OCI-M2 (cell line): ENCODE data around the gene PTPRB.
"Not testable (repeated sequence)": the region's sequence is repeated elsewhere in the genome, so short reads cannot be mapped to it uniquely, and the experiment has no call there.

ENCODE experiments used
- DNase-seq: peaks from one replicate; lab custom pipeline; 2025; ENCODE audit not compliant: unreplicated experiment; lab: John Stamatoyannopoulos, UW

Gene PTPRB

GRCh38 chr12:70549340-70550179 is 87.7 kb downstream of the PTPRB start:
- no peak for DNase-seq

GRCh38 chr12:70543444-70543843 is 93.8 kb downstream of the PTPRB start:
- no peak for DNase-seq

DNA sequence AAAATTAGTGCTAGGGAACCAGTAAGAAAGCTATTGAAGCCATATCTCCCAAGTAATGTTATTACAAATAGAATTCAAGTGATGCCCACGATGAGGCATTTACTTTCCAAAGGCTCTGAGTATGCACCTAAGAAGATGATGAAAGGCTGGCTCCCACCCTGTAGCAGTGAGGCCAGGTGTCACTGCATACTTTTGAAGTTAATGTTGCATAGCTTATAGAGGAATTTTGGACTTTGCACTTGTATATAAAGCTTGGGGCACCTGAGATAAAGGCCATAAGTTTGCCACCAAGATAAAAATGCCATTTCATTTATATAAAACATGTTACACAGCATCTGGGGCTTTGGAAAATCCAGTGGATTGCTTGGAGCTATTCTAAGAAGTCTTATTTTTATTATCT is 96.2 kb downstream of the PTPRB start:
- DNase-seq: no peak

DNA sequence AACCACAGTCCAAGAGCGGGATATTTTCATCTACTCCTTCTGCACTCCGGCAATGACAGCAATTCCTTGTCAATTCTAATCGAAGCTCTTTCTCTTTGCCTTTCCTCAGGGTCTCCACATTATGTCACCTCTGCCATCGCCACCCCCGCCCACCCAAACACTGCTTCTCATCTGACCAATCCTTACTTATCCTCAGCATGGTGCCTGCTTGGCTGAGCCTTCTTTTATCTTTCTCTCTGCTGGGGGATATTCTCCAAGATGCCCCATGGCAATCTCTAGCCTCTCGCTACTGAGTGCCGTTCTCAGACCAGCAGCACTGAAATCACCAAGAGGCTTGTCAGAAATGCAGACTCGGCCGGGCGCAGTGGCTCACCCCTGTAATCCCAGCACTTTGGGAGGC is 100.6 kb downstream of the PTPRB start:
- no peak for DNase-seq

- no peak for DNase-seq
Observed at GRCh38 chr12:70535896-70536374, 101.3 kb downstream of the PTPRB start.

DNA sequence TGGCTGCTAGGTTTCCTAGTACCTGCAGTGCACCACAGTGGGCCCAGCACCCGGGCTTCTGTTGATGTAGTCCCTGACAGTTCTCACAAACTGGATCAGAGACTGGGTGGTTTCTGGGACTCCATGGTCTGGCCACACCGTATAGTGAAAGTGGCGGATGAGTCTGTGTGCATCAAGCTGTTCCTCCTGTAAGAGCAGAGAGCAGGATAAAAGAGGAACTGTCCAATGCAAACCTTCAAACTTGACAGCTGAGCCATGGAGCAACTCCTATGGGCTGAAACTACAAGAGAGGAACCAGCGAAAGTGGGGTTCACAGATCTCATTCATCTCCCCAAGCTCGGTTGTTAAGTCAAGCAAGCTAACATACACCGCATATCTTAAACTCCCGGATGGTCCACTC is 102.8 kb downstream of the PTPRB start:
- no peak for DNase-seq

DNA sequence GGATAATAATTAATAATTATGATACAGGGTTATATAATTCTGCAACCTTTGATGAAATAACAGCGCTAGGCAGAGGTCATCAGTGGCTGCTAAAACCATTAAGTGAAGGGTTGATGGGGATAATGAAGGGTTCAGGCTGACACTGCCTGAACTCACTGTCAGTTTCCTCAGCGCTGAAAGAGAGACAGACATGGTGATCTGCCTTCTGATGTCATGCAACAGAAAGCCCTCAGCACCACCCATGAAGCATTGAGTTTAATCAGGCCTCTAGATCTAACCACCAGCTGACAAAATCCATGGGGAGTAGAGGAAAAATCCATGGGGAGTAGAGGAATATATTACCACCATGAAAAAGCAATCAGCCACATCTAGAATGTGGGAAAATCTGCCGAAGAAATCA is 107.6 kb downstream of the PTPRB start:
- DNase-seq: no peak

GRCh38 chr12:70520847-70521246 is 116.4 kb downstream of the PTPRB start:
- DNase-seq: no peak

- DNase-seq: no peak
Observed at GRCh38 chr12:70513426-70513825, 123.8 kb downstream of the PTPRB start.

- DNase-seq: no peak
Observed at GRCh38 chr12:70508178-70508577, 129.1 kb downstream of the PTPRB start.

- no peak for DNase-seq
Observed at GRCh38 chr12:70507442-70507841, 129.8 kb downstream of the PTPRB start.

DNA sequence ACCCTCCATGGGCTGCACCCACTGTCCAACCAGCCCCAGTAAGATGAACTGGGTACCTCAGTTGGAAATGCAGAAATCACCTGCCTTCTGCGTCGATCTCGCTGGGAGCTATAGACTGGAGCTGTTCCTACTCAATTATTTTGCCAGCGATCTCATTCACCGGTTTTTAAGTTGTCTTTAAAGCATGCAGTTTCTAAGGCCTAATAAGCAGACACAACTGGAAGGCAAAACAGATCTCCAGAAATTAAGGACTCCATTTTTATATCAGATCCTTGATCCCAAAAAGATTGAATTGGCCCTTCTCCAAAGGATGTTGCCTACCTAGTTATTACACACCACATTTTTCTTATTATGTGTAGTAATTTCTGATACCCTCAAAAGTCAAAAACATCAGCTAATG is 139.7 kb downstream of the PTPRB start:
- no peak for DNase-seq

- not testable (repeated sequence) for DNase-seq
Observed at GRCh38 chr12:70492904-70493303, 144.3 kb downstream of the PTPRB start.

- DNase-seq: not testable (repeated sequence)
Observed at GRCh38 chr12:70490928-70491327, 146.3 kb downstream of the PTPRB start.

- no peak for DNase-seq
Observed at GRCh38 chr12:70487440-70487839, 149.8 kb downstream of the PTPRB start.

DNA sequence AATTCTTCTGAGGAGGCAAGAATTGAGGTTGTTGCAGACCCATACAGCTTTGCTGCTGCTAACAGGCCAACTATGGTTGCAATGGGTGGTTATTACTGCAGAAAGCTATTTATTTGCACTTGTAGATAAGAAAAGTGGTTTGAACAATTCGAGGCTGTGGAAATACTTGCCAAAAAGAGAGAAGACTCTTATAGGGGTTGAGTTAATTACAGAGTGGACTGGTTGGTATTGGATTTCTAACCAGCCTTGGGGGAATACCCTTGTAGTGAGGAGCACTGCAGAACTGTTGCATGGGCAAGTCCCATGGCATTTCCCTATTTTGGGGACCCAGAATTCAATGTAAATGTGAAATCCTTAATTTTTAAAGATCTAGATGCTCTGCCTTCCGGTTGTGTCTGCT is 150.6 kb downstream of the PTPRB start:
- DNase-seq: no peak

DNA sequence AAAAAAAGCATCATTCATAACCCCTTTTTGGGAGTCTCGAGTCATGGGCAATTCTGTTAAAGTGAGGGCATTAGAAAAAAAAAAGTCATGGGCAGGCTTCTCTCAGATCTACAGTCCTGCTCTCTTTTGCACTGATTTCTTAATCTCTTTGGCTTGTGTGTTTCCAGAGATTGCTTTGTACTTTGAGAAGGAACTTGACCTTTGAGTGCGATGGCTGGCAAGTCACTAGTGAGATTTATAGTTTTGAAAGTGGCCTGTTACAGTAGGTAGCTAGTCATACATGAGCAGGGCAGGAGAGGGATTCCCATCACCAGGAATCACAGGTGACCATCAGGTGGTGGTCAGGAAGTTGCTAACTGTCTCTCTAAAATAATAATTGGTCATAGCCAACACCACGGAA is 151.5 kb downstream of the PTPRB start:
- DNase-seq: no peak

- no peak for DNase-seq
Observed at GRCh38 chr12:70484464-70484863, 152.8 kb downstream of the PTPRB start.

GRCh38 chr12:70482764-70483163 is 154.5 kb downstream of the PTPRB start:
- no peak for DNase-seq

- no peak for DNase-seq
Observed at GRCh38 chr12:70469221-70469820, 167.9 kb downstream of the PTPRB start.

DNA sequence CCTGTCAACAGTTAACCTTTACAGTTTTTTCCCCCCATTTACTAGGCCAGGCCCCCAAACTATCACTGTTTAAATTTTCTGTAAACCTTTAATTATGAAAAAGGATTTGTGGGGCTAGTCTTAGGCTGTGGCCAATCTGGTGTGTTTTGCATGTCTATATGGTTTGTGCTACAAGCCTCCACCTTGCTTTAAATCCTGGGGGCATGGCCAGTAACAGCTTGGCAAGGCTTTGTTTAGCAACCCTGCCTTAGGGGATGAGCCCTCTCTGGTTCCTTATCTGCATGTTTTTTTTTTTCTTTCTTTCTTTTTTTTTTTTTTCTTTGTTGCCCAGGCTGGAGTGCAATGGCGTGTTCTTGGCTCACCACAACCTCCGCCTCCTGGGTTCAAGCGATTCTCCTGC is 168.5 kb downstream of the PTPRB start:
- no peak for DNase-seq

GRCh38 chr12:70467918-70468733 is 169.1 kb downstream of the PTPRB start:
- no peak for DNase-seq
